ENCODE data around the gene PGF.

Gene PGF

GRCh38 chr14:74954947-74955228 is 509 bp downstream of the PGF start:
- no peak for DNase-seq

- no peak for DNase-seq
Observed at GRCh38 chr14:74954232-74954946, 1.0 kb downstream of the PGF start.

- DNase-seq, result no peak
Observed at GRCh38 chr14:74953686-74954085, 1.7 kb downstream of the PGF start.

- DNase-seq, result no peak
Observed at GRCh38 chr14:74952697-74953484, 2.5 kb downstream of the PGF start.

GRCh38 chr14:74952180-74952665 is 3.2 kb downstream of the PGF start:
- DNase-seq, result no peak

- DNase-seq, result no peak
Observed at GRCh38 chr14:74951443-74952179, 3.8 kb downstream of the PGF start.

GRCh38 chr14:74950795-74951442 is 4.5 kb downstream of the PGF start:
- DNase-seq, result no peak

GRCh38 chr14:74949859-74950573 is 5.4 kb downstream of the PGF start:
- no peak for DNase-seq

GRCh38 chr14:74949191-74949601 is 6.2 kb downstream of the PGF start:
- no peak for DNase-seq

- DNase-seq, result no peak
Observed at GRCh38 chr14:74948228-74949175, 6.9 kb downstream of the PGF start.

GRCh38 chr14:74947353-74948227 is 7.8 kb downstream of the PGF start:
- DNase-seq, result no peak

- no peak for DNase-seq
Observed at GRCh38 chr14:74946659-74947281, 8.6 kb downstream of the PGF start.

- DNase-seq, result peak; percentile 84
Observed at GRCh38 chr14:74945852-74946658, 9.3 kb downstream of the PGF start.

- peak; percentile 56 for DNase-seq
Observed at GRCh38 chr14:74945261-74945851, 10.0 kb downstream of the PGF start.

GRCh38 chr14:74942608-74943007 is 12.8 kb downstream of the PGF start:
- no peak for DNase-seq

- DNase-seq, result no peak
Observed at GRCh38 chr14:74942181-74942580, 13.2 kb downstream of the PGF start.

GRCh38 chr14:74941676-74942097 is 13.7 kb downstream of the PGF start:
- DNase-seq, result peak; percentile 67

GRCh38 chr14:74940956-74941565 is 14.3 kb downstream of the PGF start:
- no peak for DNase-seq
